BJ (cell line): Measurements from ENCODE around the gene NCKIPSD. TPM values are rescaled to one million over a fixed set of nuclear protein-coding genes. Genes with fewer than 3 reads are reported as not detected.
A peak's percentile ranks its signal among the peaks of the same experiment; 100 is the strongest.

ENCODE experiments used
- CTCF ChIA-PET: fragments of 350-600 bp; formaldehyde crosslinking; extraction: SDS; loops from one replicate; lab custom pipeline; 2021; ENCODE audit warnings: antibody characterized with exemption, inconsistent platforms; lab: Yijun Ruan, JAX
- POLR2A ChIA-PET: fragments of 300-600 bp; sonication (Branson Sonifier 250); formaldehyde crosslinking; extraction: SDS; loops from one replicate; lab custom pipeline; 2021; ENCODE audit warnings: antibody characterized with exemption; lab: Charles Lee
- DNase-seq: peaks from one replicate; pipeline ENCODE4 v3.0.0-alpha.2; 2011; ENCODE audit warnings: low read depth
- H3K27me3 ChIP-seq: 2 replicates; pipeline ENCODE4 v1.6.0; 2011; ENCODE audit warnings: low read length; ENCODE audit not compliant: control insufficient read depth, insufficient read depth
- H3K36me3 ChIP-seq: 2 replicates; pipeline ENCODE4 v1.5.1; 2011; ENCODE audit warnings: low read length; ENCODE audit not compliant: control insufficient read depth, insufficient read depth
- H3K4me3 ChIP-seq: 2 replicates; pipeline ENCODE4 v1.5.1; 2011; ENCODE audit warnings: low read depth, mild to moderate bottlenecking, control low read depth, low read length
- polyA plus RNA-seq: library from polyadenylated mRNA; depleted of rRNA; stranded (reverse); fragments of >200 nt; gene quantifications from 2 replicates; pipeline ENCODE4 v1.2.3, GENCODE V29; 2011
- TF ChIP-seq, protein P1 (sequence below): IDR thresholded peaks from 2 replicates; pipeline ENCODE4 v1.5.1; 2011; ENCODE audit warnings: low read depth, mild to moderate bottlenecking, control low read depth, inconsistent platforms, low read length, moderate library complexity; ENCODE audit not compliant: insufficient read depth

The NCKIPSD gene
- polyA plus RNA-seq, 1 experiment, result 34.9 TPM

DNA sequence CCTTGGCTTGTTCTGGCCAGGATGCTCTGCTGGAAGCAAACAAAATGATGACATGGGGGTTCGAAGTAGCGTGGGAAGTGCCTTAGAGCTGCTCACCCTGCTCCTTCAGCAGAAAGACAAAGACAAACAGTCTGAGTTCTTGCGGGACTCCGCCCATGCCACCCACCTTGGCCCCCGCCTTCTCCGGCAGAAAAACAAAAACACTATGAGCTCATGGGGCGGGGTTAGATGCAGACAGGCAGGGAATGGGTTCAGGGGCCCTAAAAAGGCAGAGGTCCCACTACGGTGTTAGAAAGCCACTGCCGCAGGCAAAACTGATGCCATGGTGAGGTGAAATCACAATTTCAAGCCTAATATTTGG lies 9.7 kb upstream of the NCKIPSD start:
- ChIA-PET POLR2A (no interaction called here), CTCF (interaction anchor here (1.5 to 1.7 kb wide), 3 partner anchors 9 to 15 kb away, joined by 3 to 8 read pairs (median 6); partner anchors contain the start of gene NCKIPSD)
- no peak for DNase-seq
- peaks cover 24% of the 10 kb centered on the region for H3K36me3 ChIP-seq
- TF ChIP-seq, protein P1, sequence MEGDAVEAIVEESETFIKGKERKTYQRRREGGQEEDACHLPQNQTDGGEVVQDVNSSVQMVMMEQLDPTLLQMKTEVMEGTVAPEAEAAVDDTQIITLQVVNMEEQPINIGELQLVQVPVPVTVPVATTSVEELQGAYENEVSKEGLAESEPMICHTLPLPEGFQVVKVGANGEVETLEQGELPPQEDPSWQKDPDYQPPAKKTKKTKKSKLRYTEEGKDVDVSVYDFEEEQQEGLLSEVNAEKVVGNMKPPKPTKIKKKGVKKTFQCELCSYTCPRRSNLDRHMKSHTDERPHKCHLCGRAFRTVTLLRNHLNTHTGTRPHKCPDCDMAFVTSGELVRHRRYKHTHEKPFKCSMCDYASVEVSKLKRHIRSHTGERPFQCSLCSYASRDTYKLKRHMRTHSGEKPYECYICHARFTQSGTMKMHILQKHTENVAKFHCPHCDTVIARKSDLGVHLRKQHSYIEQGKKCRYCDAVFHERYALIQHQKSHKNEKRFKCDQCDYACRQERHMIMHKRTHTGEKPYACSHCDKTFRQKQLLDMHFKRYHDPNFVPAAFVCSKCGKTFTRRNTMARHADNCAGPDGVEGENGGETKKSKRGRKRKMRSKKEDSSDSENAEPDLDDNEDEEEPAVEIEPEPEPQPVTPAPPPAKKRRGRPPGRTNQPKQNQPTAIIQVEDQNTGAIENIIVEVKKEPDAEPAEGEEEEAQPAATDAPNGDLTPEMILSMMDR, result no peak
- no peaks in the 10 kb centered on the region for H3K27me3 ChIP-seq
- H3K4me3 ChIP-seq, result peak overlapping the region; percentile 33

DNA sequence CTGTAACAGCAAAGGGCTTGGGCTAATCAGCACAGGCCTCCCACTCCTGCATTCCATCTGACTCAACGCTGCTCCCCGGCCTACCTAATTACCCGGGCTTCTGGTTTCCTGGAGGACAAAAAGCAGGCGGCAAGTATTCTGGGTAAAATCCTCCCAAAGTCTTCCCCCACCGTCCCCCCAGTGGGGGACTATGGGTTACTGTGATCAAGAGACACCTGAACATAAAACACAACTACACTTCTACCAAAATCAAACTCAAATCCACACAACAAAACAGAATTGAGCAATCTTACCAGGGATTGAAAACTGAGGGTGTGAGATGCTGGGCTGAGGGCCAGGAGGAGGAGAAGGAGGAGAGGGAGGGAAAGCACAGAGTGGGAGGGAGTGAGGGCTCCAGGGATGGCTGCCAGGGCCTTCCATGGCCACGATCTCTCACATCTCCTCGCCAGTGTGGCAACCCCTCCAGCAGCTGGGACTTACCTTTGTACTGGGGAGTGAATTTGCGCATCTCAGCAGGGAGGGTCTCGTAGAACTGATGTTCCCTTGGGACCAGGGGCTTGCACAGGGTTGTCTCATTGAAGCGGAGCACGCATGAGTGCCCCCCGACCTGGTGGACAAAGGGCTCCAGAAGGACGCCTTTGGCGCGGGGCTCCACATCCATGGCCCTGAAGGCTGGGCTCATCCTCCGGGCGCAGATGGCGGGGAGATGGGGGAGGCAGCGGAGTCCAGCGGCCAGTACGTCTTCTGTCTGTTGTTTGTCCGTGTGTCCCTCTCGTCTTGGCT lies 9.1 kb upstream of the NCKIPSD start:
- peak; percentile 52 for DNase-seq
- H3K4me3 ChIP-seq, result peak overlapping the region; percentile 33
- ChIA-PET CTCF (interaction anchor here (1.5 to 1.7 kb wide), 3 partner anchors 9 to 15 kb away, joined by 3 to 8 read pairs (median 6); partner anchors contain the start of gene NCKIPSD), POLR2A (no interaction called here)
- peaks cover 24% of the 10 kb centered on the region for H3K36me3 ChIP-seq
- H3K27me3 ChIP-seq, result no peaks in the 10 kb centered on the region
- TF ChIP-seq, protein P1, result no peak

DNA sequence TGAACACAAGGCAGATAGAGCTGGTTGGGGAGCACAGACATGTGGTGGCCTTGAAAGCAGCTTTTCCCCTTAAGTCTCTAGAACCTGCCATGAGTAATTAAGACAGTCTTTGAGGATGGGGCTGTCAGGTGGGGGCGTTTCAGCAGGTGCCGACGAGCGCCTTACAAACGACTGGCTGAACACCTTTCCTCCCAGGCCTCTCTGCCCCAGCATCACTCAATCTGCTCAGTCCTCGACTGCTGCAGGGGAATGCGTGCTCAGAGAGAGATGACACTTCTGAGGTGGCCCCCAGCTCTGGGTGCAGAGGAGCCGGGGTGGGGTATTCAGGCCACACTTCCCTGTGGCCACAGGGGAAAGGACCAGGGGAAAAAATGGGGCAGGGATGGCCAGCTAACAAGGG lies 8.1 kb upstream of the NCKIPSD start:
- ChIA-PET POLR2A (no interaction called here), CTCF (interaction anchor here (1.8 kb wide), 1 partner anchor 45 kb away, joined by 5 read pairs; no protein-coding TSS in a partner anchor)
- H3K4me3 ChIP-seq, result peak overlapping the region; percentile 14
- no peak for DNase-seq
- no peaks in the 10 kb centered on the region for H3K27me3 ChIP-seq
- TF ChIP-seq, protein P1, result no peak
- H3K36me3 ChIP-seq, result peaks cover 32% of the 10 kb centered on the region

DNA sequence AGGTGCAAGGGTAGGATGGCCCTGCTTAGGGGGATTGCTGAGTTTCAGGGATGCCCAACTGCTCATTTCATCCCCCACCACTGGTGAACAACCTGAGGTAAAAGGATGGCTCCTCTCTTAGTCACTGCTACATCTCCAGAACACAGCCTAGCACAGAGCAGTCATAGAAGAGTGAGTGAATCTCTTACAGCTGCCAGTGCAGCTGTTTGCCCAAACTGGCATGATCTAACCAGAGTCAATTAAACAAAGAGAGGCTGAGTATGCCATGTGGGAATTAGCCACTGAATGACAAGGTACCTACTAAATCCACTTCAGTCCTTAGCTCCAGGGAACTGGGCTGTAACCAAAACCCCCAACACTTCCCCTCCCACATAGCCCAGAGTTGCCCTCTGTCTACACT lies 6.8 kb upstream of the NCKIPSD start:
- peaks cover 41% of the 10 kb centered on the region for H3K36me3 ChIP-seq
- no peak for DNase-seq
- ChIA-PET POLR2A (interaction anchor here (0.5 to 0.8 kb wide), 2 partner anchors 8 to 9 kb away, joined by 3 to 4 read pairs; no protein-coding TSS in a partner anchor), CTCF (interaction anchor here (1.2 to 1.8 kb wide), 2 partner anchors 47 to 144 kb away, joined by 3 to 5 read pairs; no protein-coding TSS in a partner anchor)
- no peak overlapping the region for H3K4me3 ChIP-seq
- H3K27me3 ChIP-seq, result no peaks in the 10 kb centered on the region
- TF ChIP-seq, protein P1, result no peak

DNA sequence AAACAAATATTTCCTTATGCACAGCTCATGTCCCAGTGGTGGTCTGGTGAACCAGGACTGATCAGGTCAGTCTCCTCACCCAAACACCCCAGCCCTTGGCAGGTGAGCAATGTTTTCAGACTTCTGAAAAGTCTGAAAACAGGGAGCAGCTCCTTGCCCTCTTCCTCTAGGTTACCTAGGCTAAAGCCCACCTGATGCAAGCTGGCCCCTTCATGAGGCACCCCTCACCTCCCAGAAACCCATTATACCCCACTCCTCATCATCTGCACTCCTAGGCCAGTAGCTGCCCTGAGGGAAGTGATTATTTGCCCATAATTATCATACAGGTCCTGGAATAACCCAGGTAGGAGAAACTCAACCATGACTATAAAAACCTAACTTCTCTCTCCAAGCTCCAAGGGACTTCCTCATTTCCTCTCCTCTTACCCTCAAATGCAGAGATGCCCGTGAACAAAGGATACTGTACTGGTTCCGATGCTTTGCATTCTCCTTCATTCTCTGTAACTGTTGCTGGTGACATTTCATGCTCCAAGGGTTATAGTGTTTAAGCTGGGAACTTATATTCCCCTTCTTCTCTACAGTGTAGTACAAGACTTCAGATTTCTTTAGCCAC lies 5.2 kb upstream of the NCKIPSD start:
- no peak overlapping the region for H3K4me3 ChIP-seq
- no peak for DNase-seq
- TF ChIP-seq, protein P1, result no peak
- CTCF ChIA-PET, result no interaction called here
- peaks cover 45% of the 10 kb centered on the region for H3K36me3 ChIP-seq
- no peaks in the 10 kb centered on the region for H3K27me3 ChIP-seq
- POLR2A ChIA-PET, result no interaction called here
